Stimulated activated CD8-positive, alpha-beta memory T cell treated with anti-CD3 and anti-CD28 coated beads, Interleukin-4, amount 100 ng/mL, for 1 hour (primary cell): ENCODE measurements around the gene PEPD.
"Not testable (repeated sequence)": the region's sequence is repeated elsewhere in the genome, so short reads cannot be mapped to it uniquely, and the experiment has no call there.

Experiments used
- DNase-seq, 2 donors: peaks; one replicate each; pipeline ENCODE4 v3.0.0-alpha.2; 2020; ENCODE audit warnings: low read depth in 2 of 2, low spot score in 1 of 2

Gene PEPD

GRCh38 chr19:33498391-33499000 lies 23.1 kb downstream of the PEPD start:
- no peak for DNase-seq

GRCh38 chr19:33497778-33498175 lies 23.8 kb downstream of the PEPD start:
- no peak for DNase-seq

- no peak for DNase-seq
Observed at GRCh38 chr19:33497131-33497777, 24.3 kb downstream of the PEPD start.

DNA sequence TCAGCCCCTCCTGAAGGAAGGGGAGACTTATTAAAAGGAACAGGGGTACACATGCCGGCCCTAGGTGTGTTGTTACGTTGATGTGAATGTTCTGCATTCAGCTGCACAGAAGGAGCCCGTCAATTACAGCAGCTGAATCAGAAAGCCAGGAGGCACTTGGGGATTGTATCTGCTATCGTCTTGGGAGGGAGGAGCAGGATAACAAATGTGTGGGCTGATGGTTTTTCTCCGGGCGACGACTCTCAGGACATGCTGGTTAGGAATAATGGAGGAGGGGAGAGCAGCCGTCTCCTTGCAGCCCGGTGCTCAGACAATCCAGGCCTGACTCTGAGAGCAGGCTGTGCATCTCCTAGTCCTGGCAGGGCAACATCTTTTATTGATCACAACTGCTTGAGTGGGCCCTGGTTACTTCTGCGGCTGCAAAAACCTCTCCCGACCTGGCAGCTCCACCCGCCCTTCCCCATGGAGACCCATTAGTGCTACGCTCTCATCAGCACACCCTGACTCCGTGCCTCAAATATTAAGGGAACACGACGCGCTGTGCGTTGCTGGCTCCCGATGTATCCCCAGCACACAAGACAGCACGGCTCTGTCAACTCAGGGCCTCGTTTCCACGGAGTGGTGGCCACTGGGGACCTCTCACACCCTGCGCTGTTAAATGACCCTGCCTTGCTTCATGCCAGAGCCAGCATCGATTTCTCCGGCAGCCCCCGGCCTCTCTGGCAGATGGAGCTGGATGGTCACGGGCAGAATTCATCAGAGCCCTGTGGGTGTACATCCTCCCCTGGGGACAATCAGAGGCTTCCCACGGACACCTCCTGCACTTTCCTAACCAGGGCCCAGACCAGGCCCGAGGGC lies 25.3 kb downstream of the PEPD start:
- no peak for DNase-seq

- no peak for DNase-seq
Observed at GRCh38 chr19:33493401-33494275, 28.0 kb downstream of the PEPD start.

- DNase-seq = no peak
Observed at GRCh38 chr19:33492951-33493350, 28.6 kb downstream of the PEPD start.

GRCh38 chr19:33492090-33492489 lies 29.5 kb downstream of the PEPD start:
- no peak for DNase-seq

- DNase-seq = not testable (repeated sequence)
Observed at GRCh38 chr19:33490596-33490995, 31.0 kb downstream of the PEPD start.

GRCh38 chr19:33490041-33490451 lies 31.5 kb downstream of the PEPD start:
- DNase-seq = no peak

GRCh38 chr19:33488826-33489225 lies 32.8 kb downstream of the PEPD start:
- DNase-seq = no peak

- DNase-seq = no peak
Observed at GRCh38 chr19:33487901-33488800, 33.4 kb downstream of the PEPD start.

DNA sequence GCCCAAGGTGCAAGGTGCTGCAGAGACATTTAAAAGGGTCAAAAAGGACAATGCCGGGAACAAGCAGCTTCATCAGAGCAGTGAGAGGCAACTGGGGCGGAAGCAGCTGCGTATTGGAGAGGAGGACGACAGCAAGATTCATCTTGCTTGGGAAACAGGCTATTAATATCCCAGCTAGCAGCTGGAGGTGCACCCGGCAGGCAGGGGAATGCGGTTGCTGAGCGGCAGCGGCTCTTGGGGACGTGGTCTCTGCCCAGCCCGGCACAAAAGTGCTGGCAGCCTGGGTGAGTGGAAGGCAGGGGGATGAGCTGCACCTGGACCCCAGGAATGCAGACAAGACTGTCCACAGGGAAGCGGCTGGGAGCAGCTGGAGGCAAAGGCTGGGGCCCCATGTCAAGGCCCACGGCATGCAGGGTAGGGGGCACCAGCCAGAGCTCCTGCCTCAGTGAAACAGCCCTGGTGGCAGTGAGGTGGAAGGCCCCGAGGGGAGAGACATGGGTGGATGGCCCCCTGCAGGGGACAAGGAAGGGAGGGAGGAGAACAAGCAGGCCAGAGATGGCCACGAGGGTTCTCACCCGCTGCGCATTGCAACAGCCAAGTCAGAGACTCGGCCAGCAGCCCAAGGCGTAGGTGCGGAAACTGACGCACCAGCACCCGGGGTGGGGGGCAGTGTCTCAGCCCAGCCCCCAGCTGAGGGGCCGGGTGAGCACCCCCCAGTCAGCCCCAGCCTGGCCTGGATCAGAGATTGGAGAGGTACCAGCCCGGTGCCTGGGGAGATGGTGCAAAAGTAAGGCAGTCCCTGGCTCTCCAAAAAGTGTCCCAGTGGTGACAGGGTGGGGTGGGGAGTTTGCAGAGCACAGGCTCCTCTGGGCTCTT lies 34.4 kb downstream of the PEPD start:
- DNase-seq = no peak

GRCh38 chr19:33486407-33486806 lies 35.2 kb downstream of the PEPD start:
- no peak for DNase-seq

- DNase-seq = no peak
Observed at GRCh38 chr19:33484226-33484774, 37.3 kb downstream of the PEPD start.

- no peak for DNase-seq
Observed at GRCh38 chr19:33482476-33482875, 39.1 kb downstream of the PEPD start.

DNA sequence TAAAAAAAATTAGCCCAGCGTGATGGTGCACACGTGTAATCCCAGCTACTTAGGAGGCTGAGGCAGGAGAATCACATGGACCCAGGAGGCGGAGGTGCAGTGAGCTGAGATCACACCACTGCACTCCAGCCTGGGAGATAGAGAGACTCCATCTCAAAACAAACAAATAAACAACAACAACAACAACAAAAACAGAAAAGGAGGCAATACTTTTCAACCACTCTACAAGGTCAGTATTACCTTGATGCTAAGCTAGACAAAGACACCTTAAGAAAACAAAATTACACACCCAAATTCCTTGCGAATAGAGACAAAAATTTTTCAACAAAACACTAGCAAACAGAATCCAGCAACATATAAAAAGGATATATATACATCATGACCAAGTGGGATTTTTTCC lies 39.7 kb downstream of the PEPD start:
- DNase-seq = no peak

GRCh38 chr19:33479570-33479969 lies 42.0 kb downstream of the PEPD start:
- DNase-seq = not testable (repeated sequence)

- DNase-seq = no peak
Observed at GRCh38 chr19:33477781-33478180, 43.8 kb downstream of the PEPD start.

DNA sequence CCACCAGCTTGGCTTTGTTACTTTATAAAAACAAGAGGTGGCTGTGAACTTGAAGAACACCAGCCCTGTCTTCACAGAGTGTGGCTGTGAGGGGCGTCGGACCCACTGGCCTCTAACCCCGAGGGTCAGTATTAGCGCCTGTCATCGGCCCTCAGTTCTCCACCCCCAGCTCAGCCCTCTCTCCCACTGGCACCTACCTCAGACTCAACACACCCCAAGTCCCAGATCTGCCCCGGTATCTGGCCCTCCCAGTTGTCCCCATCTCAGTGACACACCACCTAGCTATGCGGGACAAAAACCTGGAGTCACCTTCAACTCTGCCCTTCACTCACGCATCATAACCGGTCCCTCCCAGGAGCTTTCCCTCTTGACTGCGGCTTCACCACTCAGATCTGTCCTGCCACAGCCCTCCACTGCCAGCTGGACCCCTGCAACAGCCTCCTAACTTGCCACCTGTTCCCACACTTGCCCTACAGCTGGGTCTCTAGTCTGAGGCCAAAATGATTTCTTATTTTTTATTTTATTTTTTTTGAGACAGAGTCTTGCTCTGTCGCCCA lies 45.4 kb downstream of the PEPD start:
- no peak for DNase-seq
